IMR-90 (cell line): ENCODE results near the gene COL25A1. TPM values are rescaled to one million over a fixed set of nuclear protein-coding genes. Genes with fewer than 3 reads are reported as not detected.
"Not testable (repeated sequence)": the region's sequence is repeated elsewhere in the genome, so short reads cannot be mapped to it uniquely, and the experiment has no call there.

ENCODE experiments used
- ATAC-seq: fragments of 200-7000 bp; cut with Tn5 transposase; 2 replicates; pipeline ENCODE4 v1.9.1; 2020; ENCODE audit warnings: low read depth, mild to moderate bottlenecking, moderate library complexity
- BruUV-seq: library from RNA; stranded (reverse); fragments of 400-500 nt; replicated peaks from 2 replicates; lab custom pipeline; 2021; lab: Mats Ljungman, UMichigan
- CTCF ChIA-PET: fragments of 300-600 bp; formaldehyde crosslinking; extraction: SDS; loops from one replicate; lab custom pipeline; 2021; ENCODE audit warnings: antibody characterized with exemption; lab: Yijun Ruan, JAX
- POLR2A ChIA-PET: fragments of 300-600 bp; sonication (Branson Sonifier 250); formaldehyde crosslinking; loops from one replicate; lab custom pipeline; 2022; ENCODE audit warnings: antibody characterized with exemption; ENCODE audit not compliant: unreplicated experiment; lab: Charles Lee
- DNase-seq: peaks from one replicate; pipeline ENCODE4 v3.0.0; 2013
- H2AFZ ChIP-seq: replicated peaks from 2 replicates; pipeline ENCODE3; 2013; ENCODE audit warnings: low read length, mild to moderate bottlenecking; ENCODE audit not compliant: poor library complexity
- H2AK5ac ChIP-seq: 2 replicates; pipeline ENCODE4 v1.6.1; 2013; ENCODE audit warnings: low read depth, low read length, inconsistent platforms
- H2AK9ac ChIP-seq: replicated peaks from 2 replicates; pipeline ENCODE3; 2013; ENCODE audit warnings: mild to moderate bottlenecking, low read depth, low read length, moderate library complexity; ENCODE audit not compliant: poor library complexity
- H2BK120ac ChIP-seq: 2 replicates; pipeline ENCODE4 v1.6.1; 2013; ENCODE audit warnings: low read depth, low read length, inconsistent platforms
- H2BK15ac ChIP-seq: 3 replicates; pipeline ENCODE4 v1.6.1; 2013; ENCODE audit warnings: low read depth, low read length, inconsistent platforms
- H2BK20ac ChIP-seq: 2 replicates; pipeline ENCODE4 v1.6.1; 2013; ENCODE audit warnings: low read depth, mild to moderate bottlenecking, inconsistent platforms, low read length, moderate library complexity
- H2BK5ac ChIP-seq: 2 replicates; pipeline ENCODE4 v1.6.1; 2013; ENCODE audit warnings: mild to moderate bottlenecking, low read depth, low read length, inconsistent platforms; ENCODE audit not compliant: poor library complexity, severe bottlenecking
- H3K14ac ChIP-seq: replicated peaks from 2 replicates; pipeline ENCODE4 v1.6.1; 2013; ENCODE audit warnings: low read depth, low read length, inconsistent platforms
- H3K18ac ChIP-seq: 2 replicates; pipeline ENCODE4 v1.6.1; 2013; ENCODE audit warnings: low read depth, low read length, control low read depth
- H3K23ac ChIP-seq: 2 replicates; pipeline ENCODE4 v1.6.1; 2013; ENCODE audit warnings: low read depth, low read length, inconsistent platforms
- H3K27ac ChIP-seq: 2 replicates; pipeline ENCODE4 v1.5.1; 2013; ENCODE audit warnings: mild to moderate bottlenecking, control low read depth, low read length; ENCODE audit not compliant: insufficient read depth
- H3K27me3 ChIP-seq: 2 replicates; pipeline ENCODE4 v1.6.1; 2013; ENCODE audit warnings: low read length; ENCODE audit not compliant: control insufficient read depth, insufficient read depth
- H3K36me3 ChIP-seq: 2 replicates; pipeline ENCODE4 v1.6.1; 2013; ENCODE audit warnings: low read length, mixed read lengths; ENCODE audit not compliant: control insufficient read depth, insufficient read depth
- H3K4ac ChIP-seq: 2 replicates; pipeline ENCODE4 v1.6.1; 2013; ENCODE audit warnings: low read depth, low read length, inconsistent platforms
- H3K4me1 ChIP-seq: 2 replicates; pipeline ENCODE4 v1.6.1; 2013; ENCODE audit warnings: low read length, mixed read lengths; ENCODE audit not compliant: control insufficient read depth, insufficient read depth
- H3K4me2 ChIP-seq: 2 replicates; pipeline ENCODE4 v1.6.1; 2013; ENCODE audit warnings: low read depth, mild to moderate bottlenecking, control low read depth, low read length, moderate library complexity
- H3K4me3 ChIP-seq: 2 replicates; pipeline ENCODE4 v1.5.1; 2013; ENCODE audit warnings: low read depth, mild to moderate bottlenecking, control low read depth, low read length, moderate library complexity; ENCODE audit not compliant: insufficient read depth
- H3K56ac ChIP-seq: 2 replicates; pipeline ENCODE4 v1.6.1; 2013; ENCODE audit warnings: low read length, inconsistent platforms; ENCODE audit not compliant: insufficient read depth; ENCODE audit errors: extremely low read depth
- H3K79me1 ChIP-seq, 2 experiments: 2 replicates each; pipeline ENCODE4 v1.6.1; 2013; ENCODE audit warnings: low read length in 2 of 2, inconsistent platforms in 1 of 2, low read depth in 1 of 2
- H3K9ac ChIP-seq: 2 replicates; pipeline ENCODE4 v1.6.1; 2013; ENCODE audit warnings: low read depth, low read length, control low read depth
- H3K9me1 ChIP-seq: 2 replicates; pipeline ENCODE4 v1.6.1; 2013; ENCODE audit warnings: low read length, inconsistent platforms; ENCODE audit not compliant: insufficient read depth
- H3K9me3 ChIP-seq: 2 replicates; pipeline ENCODE4 v1.6.1; 2013; ENCODE audit warnings: low read length; ENCODE audit not compliant: control insufficient read depth, insufficient read depth
- H4K20me1 ChIP-seq: 2 replicates; pipeline ENCODE4 v1.6.1; 2013; ENCODE audit warnings: low read length, inconsistent platforms; ENCODE audit not compliant: insufficient read depth
- H4K5ac ChIP-seq: 2 replicates; pipeline ENCODE4 v1.6.1; 2013; ENCODE audit warnings: mild to moderate bottlenecking, low read depth, low read length, control low read depth
- H4K8ac ChIP-seq, 2 experiments: 2 replicates each; pipeline ENCODE4 v1.6.1; 2013; ENCODE audit warnings: low read depth in 2 of 2, low read length in 2 of 2, control low read depth in 1 of 2, inconsistent platforms in 1 of 2
- H4K91ac ChIP-seq: 2 replicates; pipeline ENCODE4 v1.6.1; 2013; ENCODE audit warnings: low read depth, low read length, inconsistent platforms; ENCODE audit not compliant: insufficient read depth
- WGBS, 2 experiments: methylation state at CpG; one replicate each; pipeline versions ENCODE4 v1.1.5 to v1.1.7; 2013; ENCODE audit warnings: missing lambda C conversion rate in 2 of 2; ENCODE audit not compliant: insufficient read length in 1 of 2; ENCODE audit errors: extremely low coverage in 2 of 2; 5-methylcytosine and 5-hydroxymethylcytosine counted together
- dilution Hi-C: fragments of 300-500 bp; cut with HindIII; formaldehyde crosslinking; loops from one replicate; pipeline ENCODE4 v1.14.3; 2018; ENCODE audit warnings: low sequenced_read_pairs; ENCODE audit not compliant: unreplicated experiment
- in situ Hi-C: fragments of 300-500 bp; cut with MboI; formaldehyde crosslinking; loops from 3 replicates; pipeline ENCODE4 v1.14.3; 2019; ENCODE audit warnings: low sequenced_read_pairs, inconsistent platforms, mixed read lengths
- intact Hi-C: fragments of 100-400 bp; cut with micrococcal nuclease; formaldehyde crosslinking; loops from 2 replicates; pipeline ENCODE4 v1.10.0; 2022
- polyA plus RNA-seq, 3 experiments: library from polyadenylated mRNA; depleted of rRNA; stranded (reverse); fragments of >200 nt; gene quantifications; 2 replicates each; pipeline ENCODE4 v1.2.3, GENCODE V29; 2012; ENCODE audit warnings: low replicate concordance in 1 of 3
- total RNA-seq: library from RNA; depleted of rRNA; stranded (reverse); fragments of >200 nt; gene quantifications from 2 replicates; pipeline ENCODE4 v1.2.3, GENCODE V29; 2012

The COL25A1 gene
- total and polyA plus RNA-seq, 2 of the 4 experiments (the other 2 are of a cell fraction), result under 0.01 to 0.05 TPM

DNA sequence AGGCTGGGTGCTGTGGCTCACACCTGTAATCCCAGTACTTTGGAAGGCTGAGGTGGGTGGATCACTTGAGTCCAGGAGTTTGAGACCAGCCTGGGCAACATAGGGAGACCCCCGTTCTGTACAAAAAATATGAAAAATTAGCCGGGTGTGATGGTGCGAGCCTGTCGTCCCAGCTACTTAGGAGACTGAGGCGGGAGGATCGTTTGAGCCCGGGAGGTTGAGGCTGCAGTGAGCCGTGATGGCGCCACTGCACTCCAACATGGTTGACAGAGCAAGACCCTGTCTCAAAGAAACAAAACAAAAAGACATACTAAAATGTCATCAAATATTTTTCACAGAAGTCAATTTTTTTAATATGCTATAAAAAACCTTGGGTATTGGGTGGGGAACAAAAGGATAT is 432.5 kb downstream of the COL25A1 start:
- H3K14ac ChIP-seq, H3K4me2 ChIP-seq, H4K91ac ChIP-seq, H3K56ac ChIP-seq, H3K4me1 ChIP-seq, H3K9ac ChIP-seq, H2BK20ac ChIP-seq, H3K23ac ChIP-seq, H3K27ac ChIP-seq, H4K20me1 ChIP-seq, H3K36me3 ChIP-seq, H3K27me3 ChIP-seq, H2BK5ac ChIP-seq, H3K4ac ChIP-seq, H3K18ac ChIP-seq, H3K4me3 ChIP-seq, H2AFZ ChIP-seq, BruUV-seq, H4K5ac ChIP-seq, dilution Hi-C loops, H3K9me1 ChIP-seq, CTCF ChIA-PET, DNase-seq, H2BK120ac ChIP-seq, H4K8ac ChIP-seq, H2AK9ac ChIP-seq, H2BK15ac ChIP-seq, intact Hi-C loops, H3K9me3 ChIP-seq, H3K79me1 ChIP-seq, ATAC-seq, H2AK5ac ChIP-seq, in situ Hi-C loops, POLR2A ChIA-PET: not testable (repeated sequence)
- 93% methylated on average over 3 of the region's 9 CpGs; no CpG with 5 or more reads in 1 of the 2 experiments for WGBS, 2 experiments
